GM23338 (cell line): ENCODE results near the gene C10orf71. TPM values are rescaled to one million over a fixed set of nuclear protein-coding genes. Genes with fewer than 3 reads are reported as not detected.

Source experiments
- ATAC-seq: fragments of 200-7000 bp; cut with Tn5 transposase; 3 replicates; pipeline ENCODE4 v1.9.1; 2020
- DNase-seq: peaks from one replicate; pipeline ENCODE4 v3.0.0-alpha.2; 2015; ENCODE audit warnings: low spot score
- H2AFZ ChIP-seq: fragments of 200-600 bp; sonication (generic); 2 replicates; pipeline ENCODE4 v1.8.0; 2016; ENCODE audit warnings: antibody characterized with exemption, mild to moderate bottlenecking, moderate library complexity
- H3F3A ChIP-seq: fragments of 200-600 bp; sonication (generic); replicated peaks from 2 replicates; pipeline ENCODE4 v1.8.0; 2017; ENCODE audit warnings: antibody characterized with exemption, mixed run types, low read depth
- H3K27ac ChIP-seq: fragments of 200-600 bp; sonication (generic); 2 replicates; pipeline ENCODE4 v1.6.1; 2016; ENCODE audit warnings: low read depth
- H3K27me3 ChIP-seq: fragments of 200-600 bp; sonication (generic); 2 replicates; pipeline ENCODE4 v1.8.0; 2016; ENCODE audit warnings: mild to moderate bottlenecking, mixed run types, moderate library complexity; ENCODE audit not compliant: insufficient read depth
- H3K36me3 ChIP-seq: fragments of 200-600 bp; sonication (generic); 2 replicates; pipeline ENCODE4 v1.8.0; 2016; ENCODE audit warnings: mild to moderate bottlenecking; ENCODE audit not compliant: insufficient read depth
- H3K4me1 ChIP-seq: fragments of 200-600 bp; sonication (generic); 2 replicates; pipeline ENCODE4 v1.8.0; 2016; ENCODE audit warnings: mild to moderate bottlenecking, moderate library complexity; ENCODE audit not compliant: insufficient read depth
- H3K4me2 ChIP-seq: fragments of 200-600 bp; sonication (generic); 2 replicates; pipeline ENCODE4 v1.7.1; 2017; ENCODE audit warnings: mixed run types
- H3K4me3 ChIP-seq: fragments of 200-600 bp; sonication (generic); 2 replicates; pipeline ENCODE4 v1.6.1; 2016; ENCODE audit warnings: mixed run types
- H3K79me2 ChIP-seq: fragments of 200-600 bp; sonication (generic); replicated peaks from 2 replicates; pipeline ENCODE4 v1.8.0; 2017; ENCODE audit warnings: mild to moderate bottlenecking; ENCODE audit not compliant: insufficient read depth
- H3K9me2 ChIP-seq: fragments of 200-600 bp; sonication (generic); 2 replicates; pipeline ENCODE4 v1.8.0; 2017; ENCODE audit not compliant: insufficient read depth
- H4K20me1 ChIP-seq: fragments of 200-600 bp; sonication (generic); replicated peaks from 2 replicates; pipeline ENCODE4 v1.8.0; 2017; ENCODE audit warnings: mild to moderate bottlenecking; ENCODE audit not compliant: insufficient read depth
- H3K27ac Mint-ChIP-seq: 2 replicates; pipeline ENCODE4 v1.8.0; 2020; ENCODE audit warnings: inconsistent platforms, mild to moderate bottlenecking, moderate library complexity, mixed read lengths
- H3K27me3 Mint-ChIP-seq: 3 replicates; pipeline ENCODE4 v1.8.0; 2022; ENCODE audit warnings: low read depth, mild to moderate bottlenecking, moderate library complexity, mixed read lengths, inconsistent platforms; ENCODE audit not compliant: insufficient read depth, poor library complexity
- H3K36me3 Mint-ChIP-seq: 3 replicates; pipeline ENCODE4 v1.8.0; 2021; ENCODE audit warnings: low read depth, mild to moderate bottlenecking, inconsistent platforms, moderate library complexity, mixed read lengths
- H3K4me1 Mint-ChIP-seq: 3 replicates; pipeline ENCODE4 v1.8.0; 2020; ENCODE audit warnings: mild to moderate bottlenecking, inconsistent platforms, mixed read lengths
- H3K4me3 Mint-ChIP-seq: 3 replicates; pipeline ENCODE4 v1.8.0; 2021; ENCODE audit warnings: moderate library complexity, mild to moderate bottlenecking, inconsistent platforms, mixed read lengths
- H3K9me3 Mint-ChIP-seq: 3 replicates; pipeline ENCODE4 v1.8.0; 2020; ENCODE audit warnings: moderate library complexity, mild to moderate bottlenecking, inconsistent platforms, mixed read lengths
- CREB1 ChIP-seq: fragments of 250-450 bp; sonication (Bioruptor Pico); IDR thresholded peaks from 2 replicates; pipeline ENCODE4 v1.5.0; 2020; ENCODE audit warnings: low read depth, mild to moderate bottlenecking, moderate library complexity
- CTCF ChIP-seq, 2 experiments: fragments of 200-600 bp in 1 of 2; sonication (generic) in 1 of 2; conservative IDR thresholded peaks; 2 replicates each; pipeline versions ENCODE4 v1.5.1 to v1.6.1; 2016 to 2017; ENCODE audit warnings: antibody characterized with exemption in 2 of 2, low read depth in 2 of 2, mild to moderate bottlenecking in 2 of 2, moderate library complexity in 1 of 2
- EZH2 ChIP-seq: fragments of 200-600 bp; sonication (generic); IDR thresholded peaks from one replicate; pipeline ENCODE4 v1.8.0; 2017; ENCODE audit warnings: antibody characterized with exemption, mild to moderate bottlenecking, low read depth; ENCODE audit not compliant: unreplicated experiment
- EZH2phosphoT487 ChIP-seq: fragments of 200-600 bp; sonication (generic); IDR thresholded peaks from one replicate; pipeline ENCODE4 v1.8.1; 2018; ENCODE audit warnings: antibody characterized with exemption; ENCODE audit not compliant: unreplicated experiment
- NANOG ChIP-seq: IDR thresholded peaks from 2 replicates; pipeline ENCODE4 v1.6.1; 2016; ENCODE audit warnings: antibody characterized with exemption, borderline replicate concordance
- POLR2AphosphoS5 ChIP-seq: IDR thresholded peaks from 2 replicates; pipeline ENCODE4 v1.6.1; 2016; ENCODE audit warnings: antibody characterized with exemption, low read depth
- REST ChIP-seq: IDR thresholded peaks from one replicate; pipeline ENCODE4 v1.6.1; 2018; ENCODE audit warnings: antibody characterized with exemption; ENCODE audit not compliant: unreplicated experiment
- STAT1 ChIP-seq: IDR thresholded peaks from one replicate; pipeline ENCODE4 v1.6.1; 2016; ENCODE audit warnings: antibody characterized with exemption; ENCODE audit not compliant: unreplicated experiment
- ZNF114 ChIP-seq: fragments of 250-450 bp; sonication (Bioruptor Pico); IDR thresholded peaks from 2 replicates; pipeline ENCODE4 v1.5.0; 2020; ENCODE audit warnings: mild to moderate bottlenecking, moderate library complexity
- ZNF331 ChIP-seq: fragments of 250-450 bp; sonication (Bioruptor Pico); IDR thresholded peaks from 2 replicates; pipeline ENCODE4 v1.5.0; 2020; ENCODE audit warnings: low read depth, mild to moderate bottlenecking, moderate library complexity
- ZNF462 ChIP-seq: fragments of 250-450 bp; sonication (Bioruptor Pico); IDR thresholded peaks from 2 replicates; pipeline ENCODE4 v1.5.0; 2020; ENCODE audit warnings: mild to moderate bottlenecking, moderate library complexity
- polyA plus RNA-seq: library from polyadenylated mRNA; unstranded; fragments of >200 nt; fragmentation: Nextera tagmentation; extraction: Ambion mirVana; gene quantifications from 2 replicates; pipeline ENCODE4 v1.2.1, GENCODE V29; 2016
- total RNA-seq: library from RNA; depleted of rRNA; stranded (reverse); fragments of >200 nt; shearing (Covaris generic); gene quantifications from 2 replicates; pipeline ENCODE4 v1.2.3, GENCODE V29; 2014

C10orf71 gene
- total and polyA plus RNA-seq, 2 experiments from 2014 or later = not detected

GRCh38 chr10:49307921-49308320, 9.0 kb downstream of the C10orf71 start (continued):
- TF ChIP-seq CTCF (conservative IDR thresholded peaks at IDR 0.05; ENCODE audit: low read depth in 2 of 2) (no peak), POLR2AphosphoS5 (no peak), EZH2 (no peak), ZNF331 (no peak), NANOG (no peak), EZH2phosphoT487 (no peak), REST (no peak)

GRCh38 chr10:49308881-49309280, 9.9 kb downstream of the C10orf71 start:
- Histone ChIP-seq H2AFZ (no peak overlapping the region), H3K4me3 (no peak overlapping the region), H4K20me1 (no peaks in the 10 kb centered on the region), H3K9me2 (peaks cover 4% of the 10 kb centered on the region; the same call in 1 of the 2 replicates), H3K27me3 (no peaks in the 10 kb centered on the region), H3K27ac (no peak overlapping the region), H3F3A (no peaks in the 10 kb centered on the region), H3K36me3 (no peaks in the 10 kb centered on the region), H3K79me2 (no peaks in the 10 kb centered on the region), H3K4me1 (no peaks in the 10 kb centered on the region), H3K4me2 (no peak overlapping the region)
- no peak overlapping the region for H3K27ac Mint-ChIP-seq
- TF ChIP-seq ZNF462 (CRISPR knock-in tag) = no peak
- TF ChIP-seq CTCF (conservative IDR thresholded peaks at IDR 0.05; ENCODE audit: low read depth in 2 of 2) = no peak
- TF ChIP-seq STAT1 = no peak
- TF ChIP-seq CREB1 (CRISPR knock-in tag) = no peak
- TF ChIP-seq POLR2AphosphoS5 = no peak
- TF ChIP-seq ZNF331 = no peak
- TF ChIP-seq ZNF114 (CRISPR knock-in tag) = no peak
- TF ChIP-seq EZH2phosphoT487 = no peak
- DNase-seq = no peak
- H3K36me3 Mint-ChIP-seq = no peaks in the 10 kb centered on the region
- H3K27me3 Mint-ChIP-seq = no peaks in the 10 kb centered on the region
- H3K4me1 Mint-ChIP-seq = no peaks in the 10 kb centered on the region
- H3K4me3 Mint-ChIP-seq = no peak overlapping the region
- H3K9me3 Mint-ChIP-seq = no peaks in the 10 kb centered on the region; the same call in 2 of the 3 replicates
- no peak for ATAC-seq
